GM19467 (cell line): ENCODE results near the gene ANKRD28.
"Not testable (repeated sequence)": the region's sequence is repeated elsewhere in the genome, so short reads cannot be mapped to it uniquely, and the experiment has no call there.

Experiments used
- ATAC-seq: cut with Tn5 transposase; IDR thresholded peaks from one replicate; pipeline ENCODE4 v1.9.1; 2021; ENCODE audit warnings: mild to moderate bottlenecking, moderate library complexity; ENCODE audit not compliant: unreplicated experiment

The ANKRD28 gene

GRCh38 chr3:15638891-15639262 lies 158.9 kb downstream of the ANKRD28 start:
- no peak for ATAC-seq

GRCh38 chr3:15638193-15638890 lies 159.4 kb downstream of the ANKRD28 start:
- ATAC-seq = no peak

- ATAC-seq = no peak
Measured at GRCh38 chr3:15637131-15637951, 160.4 kb downstream of the ANKRD28 start.

DNA sequence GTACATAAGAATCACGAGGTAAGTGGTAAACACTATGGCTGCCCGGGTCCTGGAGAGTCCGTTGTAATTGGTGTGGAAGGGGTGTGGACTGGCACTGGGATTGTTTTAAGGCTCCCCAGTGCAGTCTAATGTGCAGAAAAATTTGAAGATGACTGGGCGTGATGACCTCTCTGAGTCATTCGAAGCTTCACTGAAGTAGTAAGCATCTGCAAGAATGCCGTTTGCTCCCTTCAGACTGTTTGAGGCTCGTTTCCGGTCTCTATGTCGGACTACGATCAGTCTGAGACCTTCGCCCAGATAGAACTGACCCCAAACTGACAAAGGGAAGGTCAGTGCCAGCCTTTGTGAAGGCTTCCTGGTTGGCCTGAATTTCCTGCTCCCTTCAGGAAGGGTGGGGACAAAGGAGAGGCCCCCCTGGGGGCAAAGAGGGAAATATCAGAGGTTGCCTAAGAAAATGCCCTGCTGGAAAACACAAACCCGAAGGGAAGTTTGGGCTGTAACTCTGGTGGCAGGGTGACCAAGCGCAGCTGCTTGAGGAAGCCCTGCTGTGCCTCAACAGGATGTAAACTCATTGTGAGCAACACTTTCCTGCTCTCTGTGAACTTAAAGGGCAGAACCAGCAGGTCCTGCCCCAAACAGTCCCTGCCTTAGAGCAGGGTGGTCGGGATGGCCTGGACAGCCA lies 161.6 kb downstream of the ANKRD28 start:
- no peak for ATAC-seq

GRCh38 chr3:15635121-15635661 lies 162.6 kb downstream of the ANKRD28 start:
- ATAC-seq = no peak

- ATAC-seq = no peak
Measured at GRCh38 chr3:15634671-15635070, 163.1 kb downstream of the ANKRD28 start.

DNA sequence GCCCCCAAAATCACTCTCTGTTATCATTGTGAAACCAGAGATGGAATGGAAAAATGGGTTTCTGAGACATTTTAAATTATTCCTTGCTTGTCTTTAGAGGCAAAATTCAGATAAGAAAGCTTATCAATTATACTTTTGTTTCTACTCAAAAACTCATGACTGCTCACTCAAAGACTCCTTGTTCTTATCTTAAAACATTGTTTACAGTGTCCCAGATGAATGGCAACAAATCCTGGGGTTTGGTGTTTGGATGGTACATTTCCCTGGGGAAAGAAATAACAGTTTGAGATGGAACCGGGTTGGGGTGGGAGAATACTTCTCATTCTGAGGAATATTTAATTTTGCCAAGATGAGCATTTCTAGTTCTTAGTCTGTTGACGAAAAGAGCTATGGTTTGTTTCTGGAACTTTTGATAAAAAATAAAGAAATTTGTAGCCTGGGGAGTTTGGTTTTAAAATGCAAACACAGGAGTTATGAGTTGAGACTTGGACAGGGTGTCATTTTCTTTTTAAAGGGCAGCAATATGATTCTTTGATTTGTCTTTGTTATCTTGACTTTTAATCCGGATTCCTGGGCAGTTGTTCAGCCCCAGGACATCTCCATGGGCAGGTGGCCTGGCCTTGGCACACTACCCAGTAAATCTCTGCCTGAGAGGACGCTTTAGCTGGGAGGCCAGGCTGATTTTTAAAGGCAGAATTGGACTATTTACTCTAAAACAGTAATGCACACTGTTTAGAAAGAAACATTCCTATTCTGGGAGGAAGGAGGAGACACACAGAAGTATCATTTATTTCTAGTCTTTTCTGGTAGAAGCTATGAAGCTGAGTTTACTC lies 163.8 kb downstream of the ANKRD28 start:
- no peak for ATAC-seq

DNA sequence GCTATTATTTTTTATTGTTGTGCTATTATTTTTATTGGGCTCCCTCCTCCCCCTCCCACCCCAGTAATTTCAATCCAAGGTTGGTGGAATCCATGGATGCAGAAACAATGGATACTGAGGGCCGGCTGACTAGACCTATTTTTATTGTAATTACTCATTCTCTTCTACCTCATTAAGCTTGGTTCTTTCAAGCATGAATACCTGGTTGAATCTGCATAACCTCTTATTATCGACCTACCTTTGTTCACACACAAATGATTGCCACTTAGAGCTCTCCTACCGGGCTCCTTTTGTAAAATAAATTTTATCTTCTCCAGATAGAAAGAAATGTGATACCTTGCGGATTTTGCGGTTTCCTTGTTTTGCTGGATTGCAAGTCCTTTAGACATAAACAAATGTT lies 164.6 kb downstream of the ANKRD28 start:
- no peak for ATAC-seq

DNA sequence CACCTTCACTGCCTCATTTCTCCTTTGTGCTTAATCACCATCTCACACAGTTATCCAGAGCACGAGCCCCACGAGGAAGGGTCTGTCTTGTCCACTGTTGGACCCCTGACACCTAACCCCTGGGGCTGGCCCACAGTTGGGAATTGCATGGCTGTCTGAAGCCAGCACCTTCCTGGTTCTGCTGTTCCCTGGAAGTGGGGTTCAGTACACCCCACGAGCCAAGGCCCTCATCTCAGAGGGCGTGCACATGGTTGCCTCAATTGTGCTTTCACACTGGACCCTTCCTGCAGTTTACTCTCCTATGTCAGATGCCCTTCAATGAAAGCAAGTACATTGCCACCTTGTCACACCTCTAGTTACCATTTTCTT lies 165.6 kb downstream of the ANKRD28 start:
- no peak for ATAC-seq

- ATAC-seq = no peak
Measured at GRCh38 chr3:15631426-15632211, 166.2 kb downstream of the ANKRD28 start.

- peak; percentile 38 for ATAC-seq
Measured at GRCh38 chr3:15630646-15631350, 167.0 kb downstream of the ANKRD28 start.

GRCh38 chr3:15629860-15630597 lies 167.8 kb downstream of the ANKRD28 start:
- peak; percentile 96 for ATAC-seq

GRCh38 chr3:15628967-15629366 lies 168.8 kb downstream of the ANKRD28 start:
- ATAC-seq = no peak

DNA sequence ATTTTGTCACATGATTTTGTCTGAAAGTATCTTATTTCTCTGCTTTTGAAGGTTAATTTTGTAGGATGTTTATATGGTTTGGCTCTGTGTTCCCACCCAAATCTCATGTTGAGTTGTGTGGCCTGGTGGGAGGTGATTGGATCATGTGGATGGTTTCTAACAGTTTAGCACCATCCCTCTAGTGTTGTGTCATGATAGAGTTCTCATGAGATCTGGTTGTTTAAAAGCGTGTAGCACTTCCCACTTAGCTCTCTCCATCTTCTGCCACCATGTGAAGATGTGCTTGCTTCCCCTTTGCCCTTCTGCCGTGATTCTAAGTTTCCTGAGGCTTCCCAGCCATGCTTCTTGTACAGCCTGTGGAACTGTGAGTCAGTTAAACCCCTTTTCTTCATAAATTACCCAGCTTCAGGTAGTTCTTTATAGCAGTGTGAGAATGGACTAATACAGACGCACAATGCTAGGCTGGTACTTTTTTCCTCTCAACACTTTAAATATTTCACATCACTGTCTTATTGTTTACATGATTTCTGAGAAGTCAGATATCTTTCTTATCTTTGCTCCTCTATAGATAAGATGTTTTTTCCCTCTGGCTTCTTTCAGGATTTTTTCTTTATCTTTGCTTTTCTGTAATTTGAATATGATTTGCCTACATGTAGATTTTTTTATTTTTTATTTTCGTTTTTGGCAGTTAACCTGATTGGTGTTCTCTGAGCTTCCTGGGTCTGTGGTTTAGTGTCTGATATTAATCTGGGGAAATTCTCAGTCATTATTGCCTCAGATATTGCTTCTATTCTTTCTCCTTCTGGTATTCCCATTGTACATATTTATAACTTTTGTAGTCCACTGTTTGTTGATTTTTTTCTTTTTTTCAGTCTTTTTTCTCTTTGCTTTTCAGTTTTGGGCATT lies 174.0 kb downstream of the ANKRD28 start:
- ATAC-seq = no peak

DNA sequence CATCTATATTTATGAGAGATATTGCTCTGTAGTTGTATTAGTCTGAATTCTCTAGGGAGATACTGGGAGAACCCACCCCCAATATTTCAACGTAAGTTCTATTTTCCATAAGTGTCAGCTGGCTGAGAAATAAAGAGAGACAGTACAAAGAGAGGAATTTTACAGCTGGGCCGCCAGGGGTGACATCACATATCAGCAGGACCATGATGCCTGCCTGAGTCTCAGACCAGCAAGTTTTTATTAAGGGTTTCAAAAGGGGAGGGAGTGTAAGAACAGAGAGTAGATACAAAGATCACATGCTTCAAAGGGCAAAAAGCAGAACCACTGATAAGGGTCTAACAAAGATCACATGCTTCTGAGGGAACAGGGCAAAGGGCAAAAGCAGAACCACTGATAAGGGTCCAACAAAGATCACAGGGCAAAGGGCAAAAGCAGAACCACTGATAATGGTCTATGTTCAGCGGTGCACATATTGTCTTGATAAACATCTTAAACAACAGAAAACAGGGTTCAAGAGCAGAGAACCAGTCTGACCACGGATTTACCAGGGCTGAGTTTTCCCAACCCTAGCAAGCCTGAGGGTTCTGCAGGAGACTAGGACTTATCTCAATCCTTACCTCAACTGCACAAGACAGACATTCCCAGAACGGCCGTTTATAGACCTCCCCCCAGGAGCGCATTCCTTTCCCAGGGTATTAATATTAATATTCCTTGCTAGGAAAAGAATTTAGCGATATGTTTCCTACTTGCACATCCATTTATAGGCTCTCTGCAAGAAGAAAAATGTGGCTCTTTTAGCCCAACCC lies 177.9 kb downstream of the ANKRD28 start:
- ATAC-seq = not testable (repeated sequence)
